ENCODE measurements around the gene YWHAG.

YWHAG gene

DNA sequence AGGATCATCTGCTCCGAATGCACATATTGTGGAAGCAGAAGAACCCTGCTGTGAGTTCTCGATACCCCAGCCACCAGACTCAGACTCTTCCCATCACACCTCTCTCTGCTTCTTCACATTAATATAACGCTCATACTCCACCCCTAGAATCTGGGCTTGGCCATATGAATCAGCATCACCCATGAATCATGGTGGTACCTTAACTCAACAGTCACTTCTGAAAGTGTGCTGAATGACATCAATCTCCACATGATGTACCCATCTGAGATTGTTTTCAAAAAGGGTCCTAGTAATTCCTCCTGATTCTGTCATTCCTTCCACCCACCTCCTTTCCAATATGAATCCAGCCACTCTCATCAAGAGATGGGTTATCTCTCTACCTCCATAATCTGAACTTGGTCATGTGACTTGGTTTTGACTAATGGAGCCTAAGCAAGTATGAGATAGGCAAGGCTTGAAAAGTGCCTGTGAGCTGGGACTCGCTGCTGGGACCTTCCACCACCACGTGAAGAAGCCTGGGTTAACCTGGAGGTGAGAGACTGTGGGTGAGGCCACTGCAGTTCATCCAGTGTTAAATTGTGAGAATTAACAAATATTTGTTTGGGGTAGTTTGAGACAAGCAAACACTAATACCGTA is 15.4 kb downstream of the YWHAG start:
- no peak overlapping the region for H3K14ac ChIP-seq (ENCODE audit: low read length)
- no peak overlapping the region for H3K23ac ChIP-seq (ENCODE audit: low read length)
- H3K9me3 ChIP-seq (ENCODE audit: insufficient read depth, low read depth, low read length): no peaks in the 10 kb centered on the region
- no peak overlapping the region for H3K4me2 ChIP-seq (ENCODE audit: low read length)
- H3K4me1 ChIP-seq (ENCODE audit: control insufficient read depth in 1 of 2, insufficient read depth in 2 of 2, low read length in 2 of 2): peaks cover 2 to 5% of the 10 kb centered on the region in 2 experiments
- H3K4me3 ChIP-seq (ENCODE audit: low read depth, low read length): no peak overlapping the region
- H3K4ac ChIP-seq (ENCODE audit: low read depth, low read length): peak overlapping the region; percentile 12
- H3K79me1 ChIP-seq (ENCODE audit: low read length): no peaks in the 10 kb centered on the region
- no peak overlapping the region for H3K9ac ChIP-seq (ENCODE audit: low read length)
- DNase-seq: no peak
- no peak overlapping the region for H2AFZ ChIP-seq (ENCODE audit: insufficient read depth, low read length, poor library complexity)
- no peak overlapping the region for H2BK12ac ChIP-seq (ENCODE audit: low read length)
- no peak overlapping the region for H3K18ac ChIP-seq (ENCODE audit: low read length)
- no peak overlapping the region for H2BK120ac ChIP-seq (ENCODE audit: insufficient read depth, low read length, poor library complexity)
- H3K79me2 ChIP-seq (ENCODE audit: control insufficient read depth, insufficient read depth, low read length, poor library complexity): peaks cover 7% of the 10 kb centered on the region
- H4K12ac ChIP-seq (ENCODE audit: low read depth, low read length): no peak overlapping the region
- no peak overlapping the region for H4K8ac ChIP-seq (ENCODE audit: low read depth, low read length)
- H2AK5ac ChIP-seq (ENCODE audit: low read length): no peak overlapping the region
- WGBS (ENCODE audit: extremely low coverage, insufficient coverage, insufficient read length): no CpG with 5 or more reads among the region's 6 CpGs
- no peak overlapping the region for H3K27ac ChIP-seq (ENCODE audit: low read depth, low read length)
- H3K27me3 ChIP-seq (ENCODE audit: insufficient read depth, low read length): no peaks in the 10 kb centered on the region
- H2BK5ac ChIP-seq (ENCODE audit: low read depth, low read length, poor library complexity): no peak overlapping the region
- peaks cover 30 to 46% of the 10 kb centered on the region in 2 experiments for H3K36me3 ChIP-seq (ENCODE audit: control insufficient read depth in 1 of 2, insufficient read depth in 2 of 2, low read length in 2 of 2)
- H4K91ac ChIP-seq (ENCODE audit: low read depth, low read length): no peak overlapping the region

GRCh38 chr7:76342222-76342621 is 16.6 kb downstream of the YWHAG start:
- H4K91ac ChIP-seq (ENCODE audit: low read depth, low read length): no peak overlapping the region
- H3K9ac ChIP-seq (ENCODE audit: low read length): no peak overlapping the region
- peak overlapping the region; percentile 73 for H3K4ac ChIP-seq (ENCODE audit: low read depth, low read length)
- H2BK5ac ChIP-seq (ENCODE audit: low read depth, low read length, poor library complexity): no peak overlapping the region
- DNase-seq: no peak
- no peak overlapping the region for H4K8ac ChIP-seq (ENCODE audit: low read depth, low read length)
- H3K9me3 ChIP-seq (ENCODE audit: insufficient read depth, low read depth, low read length): no peaks in the 10 kb centered on the region
- peaks cover 25 to 45% of the 10 kb centered on the region in 2 experiments for H3K36me3 ChIP-seq (ENCODE audit: control insufficient read depth in 1 of 2, insufficient read depth in 2 of 2, low read length in 2 of 2)
- peaks cover 8% of the 10 kb centered on the region for H3K79me2 ChIP-seq (ENCODE audit: control insufficient read depth, insufficient read depth, low read length, poor library complexity)
- H2BK12ac ChIP-seq (ENCODE audit: low read length): no peak overlapping the region
- no peak overlapping the region for H2AK5ac ChIP-seq (ENCODE audit: low read length)
- no peak overlapping the region for H3K4me2 ChIP-seq (ENCODE audit: low read length)
- no CpG with 5 or more reads among the region's 5 CpGs for WGBS (ENCODE audit: extremely low coverage, insufficient coverage, insufficient read length)
- no peak overlapping the region for H2BK120ac ChIP-seq (ENCODE audit: insufficient read depth, low read length, poor library complexity)
- no peak overlapping the region for H3K14ac ChIP-seq (ENCODE audit: low read length)
- H3K23ac ChIP-seq (ENCODE audit: low read length): no peak overlapping the region
- H2AFZ ChIP-seq (ENCODE audit: insufficient read depth, low read length, poor library complexity): no peak overlapping the region
- no peak overlapping the region for H4K12ac ChIP-seq (ENCODE audit: low read depth, low read length)
- H3K4me3 ChIP-seq (ENCODE audit: low read depth, low read length): no peak overlapping the region
- H3K27me3 ChIP-seq (ENCODE audit: insufficient read depth, low read length): no peaks in the 10 kb centered on the region
- no peaks in the 10 kb centered on the region for H3K79me1 ChIP-seq (ENCODE audit: low read length)
- no peak overlapping the region for H3K27ac ChIP-seq (ENCODE audit: low read depth, low read length)
- no peak overlapping the region for H3K18ac ChIP-seq (ENCODE audit: low read length)
- peaks cover 2 to 8% of the 10 kb centered on the region in 2 experiments for H3K4me1 ChIP-seq (ENCODE audit: control insufficient read depth in 1 of 2, insufficient read depth in 2 of 2, low read length in 2 of 2)

- Histone ChIP-seq H2BK120ac (ENCODE audit: insufficient read depth, low read length, poor library complexity) (no peak overlapping the region), H3K27me3 (ENCODE audit: insufficient read depth, low read length) (no peaks in the 10 kb centered on the region), H2AK5ac (ENCODE audit: low read length) (no peak overlapping the region), H4K12ac (ENCODE audit: low read depth, low read length) (no peak overlapping the region), H3K14ac (ENCODE audit: low read length) (no peak overlapping the region), H3K4me1 (ENCODE audit: control insufficient read depth in 1 of 2, insufficient read depth in 2 of 2, low read length in 2 of 2) (peaks cover 2 to 5% of the 10 kb centered on the region in 2 experiments), H2BK12ac (ENCODE audit: low read length) (no peak overlapping the region), H3K79me2 (ENCODE audit: control insufficient read depth, insufficient read depth, low read length, poor library complexity) (peaks cover 7% of the 10 kb centered on the region), H4K8ac (ENCODE audit: low read depth, low read length) (no peak overlapping the region), H3K4me2 (ENCODE audit: low read length) (no peak overlapping the region), H3K36me3 (ENCODE audit: control insufficient read depth in 1 of 2, insufficient read depth in 2 of 2, low read length in 2 of 2) (peaks cover 13 to 34% of the 10 kb centered on the region in 2 experiments), H3K79me1 (ENCODE audit: low read length) (no peaks in the 10 kb centered on the region), H3K23ac (ENCODE audit: low read length) (no peak overlapping the region), H3K9ac (ENCODE audit: low read length) (no peak overlapping the region), H4K91ac (ENCODE audit: low read depth, low read length) (no peak overlapping the region), H2AFZ (ENCODE audit: insufficient read depth, low read length, poor library complexity) (no peak overlapping the region), H3K27ac (ENCODE audit: low read depth, low read length) (no peak overlapping the region), H3K9me3 (ENCODE audit: insufficient read depth, low read depth, low read length) (no peaks in the 10 kb centered on the region), H3K18ac (ENCODE audit: low read length) (no peak overlapping the region), H2BK5ac (ENCODE audit: low read depth, low read length, poor library complexity) (no peak overlapping the region), H3K4me3 (ENCODE audit: low read depth, low read length) (no peak overlapping the region), H3K4ac (ENCODE audit: low read depth, low read length) (peak overlapping the region; percentile 76)
- no CpG with 5 or more reads among the region's 3 CpGs for whole genome bisulfite sequencing (ENCODE audit: extremely low coverage, insufficient coverage, insufficient read length)
- no peak for DNase-seq
These were observed 18.1 kb downstream of the YWHAG start for GRCh38 chr7:76340617-76341131.

DNA sequence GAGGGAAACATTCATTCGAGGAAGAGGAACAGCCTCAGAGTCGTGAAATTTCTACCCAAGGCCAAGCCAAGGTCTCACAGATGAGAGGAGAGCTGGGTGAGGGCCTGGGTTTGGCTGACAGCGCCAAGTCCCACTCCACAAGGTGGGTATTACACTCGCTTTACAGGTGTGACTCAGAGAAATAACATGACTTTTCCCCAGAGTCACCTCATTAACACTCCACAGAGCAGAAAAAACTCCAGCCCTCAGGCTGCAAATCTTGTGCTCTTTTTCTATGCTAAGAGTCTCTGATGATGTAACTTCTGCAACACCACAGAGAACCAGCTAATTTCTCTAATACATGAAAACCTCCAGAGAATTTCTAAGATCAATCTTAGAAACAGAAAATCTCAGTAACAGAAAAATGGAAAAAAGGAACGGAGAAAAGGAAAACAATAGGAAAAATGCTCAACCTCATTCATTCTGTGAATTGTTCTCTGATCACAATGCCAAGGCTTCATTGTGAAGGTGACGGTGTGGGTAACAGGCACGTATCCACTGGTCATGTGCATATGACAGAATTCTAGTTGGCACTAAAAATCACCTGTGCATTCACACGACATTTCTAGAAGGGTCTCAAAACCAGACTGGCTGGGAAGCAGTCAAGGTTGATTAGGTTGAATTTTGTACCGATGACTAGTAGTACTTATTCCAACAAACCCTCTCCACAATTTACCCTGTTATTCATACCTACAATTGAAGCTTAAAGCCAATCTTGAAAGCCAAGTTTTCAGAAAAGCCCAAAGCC is 20.3 kb downstream of the YWHAG start:
- Histone ChIP-seq H4K12ac (ENCODE audit: low read depth, low read length) (no peak overlapping the region), H2AFZ (ENCODE audit: insufficient read depth, low read length, poor library complexity) (no peak overlapping the region), H3K27ac (ENCODE audit: low read depth, low read length) (no peak overlapping the region), H3K27me3 (ENCODE audit: insufficient read depth, low read length) (no peaks in the 10 kb centered on the region), H2AK5ac (ENCODE audit: low read length) (no peak overlapping the region), H3K14ac (ENCODE audit: low read length) (no peak overlapping the region), H3K36me3 (ENCODE audit: control insufficient read depth in 1 of 2, insufficient read depth in 2 of 2, low read length in 2 of 2) (peaks cover 5 to 21% of the 10 kb centered on the region in 2 experiments), H2BK120ac (ENCODE audit: insufficient read depth, low read length, poor library complexity) (no peak overlapping the region), H3K18ac (ENCODE audit: low read length) (no peak overlapping the region), H4K8ac (ENCODE audit: low read depth, low read length) (no peak overlapping the region), H3K9ac (ENCODE audit: low read length) (no peak overlapping the region), H3K9me3 (ENCODE audit: insufficient read depth, low read depth, low read length) (no peaks in the 10 kb centered on the region), H3K4me2 (ENCODE audit: low read length) (no peak overlapping the region), H4K91ac (ENCODE audit: low read depth, low read length) (no peak overlapping the region), H3K4me3 (ENCODE audit: low read depth, low read length) (no peak overlapping the region), H2BK5ac (ENCODE audit: low read depth, low read length, poor library complexity) (no peak overlapping the region), H3K79me1 (ENCODE audit: low read length) (no peaks in the 10 kb centered on the region), H3K23ac (ENCODE audit: low read length) (no peak overlapping the region), H3K4ac (ENCODE audit: low read depth, low read length) (peak overlapping the region; percentile 65), H3K4me1 (ENCODE audit: control insufficient read depth in 1 of 2, insufficient read depth in 2 of 2, low read length in 2 of 2) (peaks cover 5 to 8% of the 10 kb centered on the region in 2 experiments), H2BK12ac (ENCODE audit: low read length) (no peak overlapping the region), H3K79me2 (ENCODE audit: control insufficient read depth, insufficient read depth, low read length, poor library complexity) (peaks cover 15% of the 10 kb centered on the region)
- WGBS (ENCODE audit: extremely low coverage, insufficient coverage, insufficient read length): no CpG with 5 or more reads among the region's 9 CpGs
- peak; percentile 88 to 97 for DNase-seq

Measured in trophoblast cell (in vitro differentiated cells and primary cell).